GM12874 (cell line): Measurements from ENCODE around the gene REPS2.

Experiments
- TF ChIP-seq, protein P1 (sequence below): IDR thresholded peaks from 2 replicates; pipeline ENCODE4 v1.5.1; 2011; ENCODE audit warnings: low read depth, mild to moderate bottlenecking, control low read depth, low read length, moderate library complexity; ENCODE audit not compliant: insufficient read depth

The REPS2 gene

GRCh38 chrX:17052793-17053192, 106.3 kb downstream of the REPS2 start:
- TF ChIP-seq, protein P1, sequence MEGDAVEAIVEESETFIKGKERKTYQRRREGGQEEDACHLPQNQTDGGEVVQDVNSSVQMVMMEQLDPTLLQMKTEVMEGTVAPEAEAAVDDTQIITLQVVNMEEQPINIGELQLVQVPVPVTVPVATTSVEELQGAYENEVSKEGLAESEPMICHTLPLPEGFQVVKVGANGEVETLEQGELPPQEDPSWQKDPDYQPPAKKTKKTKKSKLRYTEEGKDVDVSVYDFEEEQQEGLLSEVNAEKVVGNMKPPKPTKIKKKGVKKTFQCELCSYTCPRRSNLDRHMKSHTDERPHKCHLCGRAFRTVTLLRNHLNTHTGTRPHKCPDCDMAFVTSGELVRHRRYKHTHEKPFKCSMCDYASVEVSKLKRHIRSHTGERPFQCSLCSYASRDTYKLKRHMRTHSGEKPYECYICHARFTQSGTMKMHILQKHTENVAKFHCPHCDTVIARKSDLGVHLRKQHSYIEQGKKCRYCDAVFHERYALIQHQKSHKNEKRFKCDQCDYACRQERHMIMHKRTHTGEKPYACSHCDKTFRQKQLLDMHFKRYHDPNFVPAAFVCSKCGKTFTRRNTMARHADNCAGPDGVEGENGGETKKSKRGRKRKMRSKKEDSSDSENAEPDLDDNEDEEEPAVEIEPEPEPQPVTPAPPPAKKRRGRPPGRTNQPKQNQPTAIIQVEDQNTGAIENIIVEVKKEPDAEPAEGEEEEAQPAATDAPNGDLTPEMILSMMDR: no peak

- TF ChIP-seq, protein P1: no peak
Measured at GRCh38 chrX:17053502-17053901, 107.0 kb downstream of the REPS2 start.

- TF ChIP-seq, protein P1: no peak
Measured at GRCh38 chrX:17056868-17057608, 110.6 kb downstream of the REPS2 start.

DNA sequence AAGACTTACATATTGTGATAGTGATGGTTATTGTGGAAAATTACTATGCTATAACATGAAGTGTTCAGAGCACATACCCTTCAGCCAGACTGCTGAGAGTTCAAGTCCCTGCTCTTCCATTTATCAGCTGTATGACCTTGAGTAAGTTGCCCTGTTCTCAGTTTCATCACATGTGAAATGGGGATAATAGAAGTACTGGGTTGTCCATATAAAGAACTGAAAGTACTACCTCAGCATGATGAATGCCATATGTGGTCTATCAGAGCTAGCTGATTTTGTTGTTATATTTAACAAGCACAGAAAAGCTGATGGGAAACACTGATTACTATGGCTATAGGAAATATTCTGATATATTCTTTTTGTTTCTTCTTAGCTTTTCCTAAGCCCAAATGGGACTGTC, 115.6 kb downstream of the REPS2 start:
- TF ChIP-seq, protein P1: no peak

DNA sequence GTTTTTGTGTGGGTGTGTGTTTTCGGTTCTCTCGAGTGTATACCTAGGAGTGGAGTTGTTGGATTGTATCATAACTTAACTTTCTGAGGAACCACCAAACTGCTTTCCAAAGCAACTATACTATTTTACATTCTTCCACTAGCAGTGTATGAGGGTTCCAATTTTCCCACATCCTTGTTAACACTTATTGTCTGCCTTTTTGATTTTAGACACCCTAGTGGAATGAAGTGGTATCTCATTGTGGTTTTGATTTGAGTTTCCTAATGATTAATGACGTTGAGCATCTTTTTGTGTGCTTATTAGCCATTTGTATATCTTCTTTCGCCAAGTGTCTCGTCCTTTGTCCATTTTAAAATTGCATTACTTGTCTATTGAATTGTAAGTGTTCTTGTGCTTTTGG, 118.6 kb downstream of the REPS2 start:
- TF ChIP-seq, protein P1: no peak

GRCh38 chrX:17067534-17067933, 121.1 kb downstream of the REPS2 start:
- TF ChIP-seq, protein P1: no peak

- TF ChIP-seq, protein P1: no peak
Measured at GRCh38 chrX:17072301-17072700, 125.8 kb downstream of the REPS2 start.
